Activated CD8-positive, alpha-beta memory T cell treated with anti-CD3 and anti-CD28 coated beads, Interleukin-2, amount 50 U/mL, for 24 hours (primary cell): ENCODE measurements around the gene NOL3.
"Not testable (repeated sequence)": the region's sequence is repeated elsewhere in the genome, so short reads cannot be mapped to it uniquely, and the experiment has no call there.

Experiments used
- DNase-seq: peaks from one replicate; pipeline ENCODE4 v3.0.0-alpha.2; 2020; ENCODE audit errors: extremely low read depth

NOL3 gene

DNA sequence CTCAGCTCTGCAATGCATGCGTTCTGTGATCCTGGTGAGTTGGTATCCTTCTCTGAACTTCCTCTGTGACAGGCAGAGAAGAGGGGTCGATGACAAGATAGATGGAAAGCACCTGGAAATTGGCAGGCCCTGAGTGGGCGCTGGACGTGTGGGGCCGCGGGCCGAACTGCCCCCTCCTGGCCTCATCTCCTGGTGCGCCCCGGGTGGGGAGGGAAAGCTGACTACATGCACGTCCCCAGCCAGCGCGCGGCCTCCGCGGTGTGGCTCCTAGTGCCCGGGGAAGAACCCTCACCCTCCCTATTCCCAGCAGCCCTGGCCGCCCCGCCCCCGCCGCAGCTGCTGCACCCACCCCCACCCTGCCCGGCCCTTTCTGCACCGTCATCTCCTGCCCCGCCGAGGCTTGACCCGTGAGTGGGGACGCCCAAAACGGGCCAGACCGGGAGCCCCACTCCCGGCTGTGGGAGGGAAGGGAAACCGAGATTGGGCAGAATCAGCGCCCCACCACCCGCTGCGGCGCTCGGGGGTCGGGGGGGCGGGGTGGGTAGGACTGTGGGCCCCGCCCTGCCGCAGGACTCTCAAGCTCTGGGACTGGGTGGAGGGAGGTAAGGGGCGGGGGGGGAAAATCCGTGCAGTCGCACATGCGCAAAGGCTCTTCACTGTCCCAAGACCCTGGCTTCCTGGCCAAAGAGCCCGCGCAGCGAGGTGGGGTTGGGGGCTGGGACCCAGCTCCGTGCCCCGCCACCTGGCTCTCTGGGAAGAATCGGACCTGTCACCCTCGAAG, at the start of gene NOL3:
Gene NOL3, plus strand, starts transcription at position 371 of the 781 bp plus-strand sequence.
- DNase-seq: no peak

DNA sequence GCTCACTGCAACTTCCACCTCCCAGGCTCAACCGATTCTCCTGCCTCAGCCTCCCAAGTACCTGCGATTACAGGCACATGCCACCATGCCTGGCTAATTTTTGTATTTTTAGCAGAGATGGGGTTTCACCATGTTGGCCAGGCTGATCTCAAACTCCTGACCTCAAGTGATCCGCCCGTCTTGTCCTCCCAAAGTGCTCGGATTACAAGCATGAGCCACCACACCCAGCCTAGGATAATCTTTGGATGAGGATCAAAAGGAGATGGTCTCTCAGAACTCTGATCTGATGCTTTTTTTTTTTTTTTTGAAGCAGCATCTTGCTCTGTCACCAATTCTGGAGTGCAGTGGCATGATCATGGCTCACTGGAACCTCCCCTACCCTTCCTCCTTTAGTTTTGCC, 47.5 kb upstream of the NOL3 start:
- DNase-seq: not testable (repeated sequence)

DNA sequence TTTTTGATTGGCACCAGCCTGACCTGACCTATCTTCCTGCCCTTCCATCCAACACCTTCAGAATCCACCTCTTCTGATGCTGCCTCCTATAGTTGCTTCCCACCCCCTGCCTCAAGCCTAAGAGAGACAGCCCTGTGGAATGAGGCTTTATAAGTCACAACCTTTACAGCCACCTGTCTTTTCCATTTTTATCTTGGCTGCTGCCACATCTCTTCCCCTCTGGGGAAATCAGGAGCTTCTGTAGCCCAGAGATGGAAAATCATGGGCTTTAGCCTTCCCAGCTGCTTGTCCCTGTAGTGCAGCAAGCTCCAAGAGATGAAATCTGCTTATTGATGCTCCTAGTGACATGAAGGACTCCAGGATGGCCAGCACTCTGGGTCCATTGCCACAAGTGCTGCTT, 41.9 kb upstream of the NOL3 start:
- DNase-seq: no peak

DNA sequence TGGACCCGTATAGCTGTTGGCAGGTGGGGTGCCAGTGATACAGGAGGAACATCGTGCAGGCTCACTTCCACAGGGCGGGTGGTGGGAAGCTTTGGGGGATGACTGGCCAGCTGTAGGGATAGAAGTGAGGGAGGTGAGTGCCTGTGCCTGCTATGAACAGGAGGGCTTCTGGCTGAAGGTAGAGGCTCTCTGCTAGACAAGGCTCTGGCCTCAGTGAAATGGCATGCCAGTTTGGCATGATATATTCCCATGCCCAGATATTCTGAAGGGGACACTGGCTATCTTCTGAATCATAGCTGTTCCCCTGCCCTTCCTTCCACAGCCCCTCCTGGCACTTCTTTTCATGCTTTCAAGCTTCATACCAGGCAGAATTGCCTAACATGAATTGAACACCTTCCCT, 41.5 kb upstream of the NOL3 start:
- DNase-seq: no peak

DNA sequence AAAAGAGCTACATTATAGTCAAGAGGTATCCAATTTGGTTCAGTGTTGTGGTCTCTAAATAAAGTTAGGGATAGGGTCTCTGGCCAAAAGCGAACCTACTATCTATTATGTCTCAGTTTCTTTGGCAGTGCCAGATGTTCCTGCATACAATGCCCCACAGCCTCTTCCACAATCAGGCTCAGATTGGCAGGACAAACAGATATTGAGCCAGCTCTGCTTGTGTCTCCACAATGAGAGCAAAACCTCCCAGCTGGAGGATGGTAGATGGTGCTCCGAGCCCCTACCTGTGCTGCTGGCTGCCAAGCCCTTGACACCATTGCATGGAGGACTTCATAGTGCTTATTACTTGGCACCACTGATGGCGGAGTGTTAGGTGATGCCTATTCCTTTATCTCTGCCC, 40.9 kb upstream of the NOL3 start:
- DNase-seq: no peak

DNA sequence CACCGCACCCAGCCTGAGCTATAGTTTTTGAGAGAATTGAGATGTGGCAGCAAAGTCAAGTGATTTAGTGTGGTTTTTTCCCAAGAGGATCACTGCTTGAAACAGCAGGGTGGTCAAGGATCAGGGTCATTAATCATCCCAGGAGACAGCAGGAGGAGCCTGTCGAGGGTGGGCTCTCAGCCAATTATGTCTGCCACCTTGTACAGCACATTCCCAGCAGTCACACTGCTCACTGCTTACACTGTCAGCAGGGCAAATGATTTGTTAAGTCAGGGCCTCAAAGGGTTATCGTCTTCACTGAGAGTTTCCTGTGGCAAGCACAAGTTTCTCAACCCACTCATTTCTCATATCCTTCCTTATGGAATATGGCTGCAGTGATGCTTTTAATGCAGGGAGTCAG, 32.7 kb upstream of the NOL3 start:
- no peak for DNase-seq

DNA sequence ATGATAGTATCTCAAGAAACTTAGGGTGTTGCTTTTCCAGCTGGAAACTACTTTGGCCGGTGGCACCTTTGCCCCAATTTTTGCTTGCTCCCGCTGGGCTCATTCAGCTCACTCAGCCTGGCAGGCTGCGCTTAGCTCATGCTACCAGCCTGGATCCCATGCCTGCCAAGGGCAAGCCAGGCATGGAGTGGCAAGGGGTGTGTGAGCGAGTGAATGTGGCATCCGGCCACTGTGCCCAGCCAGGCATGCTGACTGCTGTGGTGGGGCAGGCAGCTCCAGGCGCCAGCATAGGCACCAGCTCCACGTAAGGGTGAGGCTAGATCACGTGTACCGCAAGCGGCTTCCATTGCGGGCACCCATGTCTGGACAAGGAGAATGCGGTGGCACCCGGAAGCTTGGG, 28.9 kb upstream of the NOL3 start:
- DNase-seq: no peak

DNA sequence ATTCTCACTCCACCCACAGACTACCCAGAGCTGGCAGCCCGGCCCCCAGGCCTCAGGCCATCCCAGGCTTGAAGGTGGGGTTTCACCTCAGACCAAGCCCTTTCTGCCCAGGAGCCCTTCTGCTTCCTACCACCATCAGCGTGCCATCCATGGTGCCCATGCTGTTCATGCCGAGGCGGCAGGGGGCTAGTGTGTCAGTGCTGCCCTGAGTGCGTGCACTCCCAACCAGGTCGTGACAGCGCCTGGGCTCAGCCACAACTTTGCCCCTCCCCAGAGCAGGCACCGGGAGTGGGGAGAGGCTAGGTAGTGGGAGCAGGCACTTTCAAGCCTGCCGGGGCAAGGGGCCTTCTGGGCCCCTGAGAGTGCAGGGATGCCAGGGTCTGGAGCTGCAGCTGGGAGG, 28.0 kb upstream of the NOL3 start:
- DNase-seq: no peak

DNA sequence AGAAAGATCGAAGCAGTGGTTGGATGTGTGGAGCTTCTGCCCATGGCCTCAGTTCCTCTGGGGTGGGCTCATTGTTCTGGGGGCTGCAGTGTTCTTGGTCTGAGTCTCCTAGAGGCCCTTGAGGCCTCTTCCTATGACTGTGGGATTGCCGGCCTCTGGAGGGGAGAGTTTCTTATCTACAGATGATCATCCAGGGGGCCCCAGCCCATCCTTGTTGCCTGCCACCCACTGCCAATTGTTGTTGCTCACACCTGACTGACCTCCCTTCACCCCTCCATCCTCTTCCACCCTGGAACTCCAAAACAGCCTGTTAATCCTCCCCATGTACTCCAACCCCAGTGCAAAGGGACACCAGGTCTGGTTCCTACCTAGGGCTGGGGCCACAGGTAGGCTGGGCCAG, 25.4 kb upstream of the NOL3 start:
- DNase-seq: no peak

DNA sequence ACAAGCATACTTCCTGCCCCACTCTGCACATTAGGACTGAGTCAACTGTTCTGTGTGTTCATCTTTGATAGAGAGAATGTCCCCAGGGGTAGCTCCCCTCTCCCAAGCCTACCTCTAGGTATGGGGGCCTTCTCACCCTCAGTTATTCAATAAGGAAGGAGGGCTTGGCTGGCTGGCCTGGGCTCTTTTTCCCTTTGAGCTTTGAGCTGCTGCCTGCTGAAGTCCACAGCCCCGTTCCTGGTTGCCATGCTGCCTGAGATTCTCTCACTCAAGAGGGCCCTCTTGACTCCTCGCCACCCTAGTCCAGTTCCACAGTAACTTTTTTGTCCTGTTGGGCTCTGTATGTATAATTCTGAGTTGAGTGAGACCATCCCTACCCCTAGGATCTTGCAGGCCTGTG, 24.6 kb upstream of the NOL3 start:
- DNase-seq: no peak

DNA sequence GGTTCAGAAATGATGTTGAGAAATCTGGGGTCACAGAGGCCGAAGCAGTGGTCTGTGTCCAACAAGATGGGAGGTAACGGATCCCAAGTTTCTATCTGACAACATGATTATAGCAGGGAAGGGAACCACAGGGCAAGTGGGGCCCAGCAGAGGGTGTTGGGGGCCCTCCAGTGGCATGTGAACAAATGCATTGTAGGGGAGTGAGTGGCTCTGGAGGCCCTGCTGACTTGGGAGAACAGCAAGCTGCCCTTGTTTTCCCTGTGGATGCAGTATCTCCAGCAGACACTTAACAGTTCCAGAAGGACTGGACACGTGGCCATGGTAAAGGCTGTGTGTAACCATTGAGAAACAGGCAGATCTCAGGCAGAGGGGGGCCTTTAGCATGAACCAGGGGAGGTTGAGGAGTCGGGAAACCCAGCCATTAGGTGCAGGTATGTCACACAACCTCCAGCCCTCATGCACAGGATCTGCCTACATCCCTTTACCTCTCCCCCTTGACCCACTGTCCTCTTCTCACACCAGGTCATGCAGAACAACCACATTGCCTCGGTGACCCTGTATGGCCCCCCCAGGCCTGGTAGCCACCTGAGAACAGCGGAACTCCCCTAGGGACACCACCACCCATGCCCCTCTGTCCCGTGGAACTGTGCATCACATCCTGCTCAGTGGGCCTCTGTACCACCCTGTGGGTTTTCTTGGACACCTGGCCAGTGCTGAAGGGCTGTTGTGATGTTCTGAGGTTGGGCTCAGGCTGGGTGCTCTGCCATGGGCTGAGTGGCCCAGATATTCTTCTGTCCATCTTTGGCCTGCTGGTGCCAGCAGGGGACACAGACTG, 23.6 kb upstream of the NOL3 start:
- DNase-seq: no peak

DNA sequence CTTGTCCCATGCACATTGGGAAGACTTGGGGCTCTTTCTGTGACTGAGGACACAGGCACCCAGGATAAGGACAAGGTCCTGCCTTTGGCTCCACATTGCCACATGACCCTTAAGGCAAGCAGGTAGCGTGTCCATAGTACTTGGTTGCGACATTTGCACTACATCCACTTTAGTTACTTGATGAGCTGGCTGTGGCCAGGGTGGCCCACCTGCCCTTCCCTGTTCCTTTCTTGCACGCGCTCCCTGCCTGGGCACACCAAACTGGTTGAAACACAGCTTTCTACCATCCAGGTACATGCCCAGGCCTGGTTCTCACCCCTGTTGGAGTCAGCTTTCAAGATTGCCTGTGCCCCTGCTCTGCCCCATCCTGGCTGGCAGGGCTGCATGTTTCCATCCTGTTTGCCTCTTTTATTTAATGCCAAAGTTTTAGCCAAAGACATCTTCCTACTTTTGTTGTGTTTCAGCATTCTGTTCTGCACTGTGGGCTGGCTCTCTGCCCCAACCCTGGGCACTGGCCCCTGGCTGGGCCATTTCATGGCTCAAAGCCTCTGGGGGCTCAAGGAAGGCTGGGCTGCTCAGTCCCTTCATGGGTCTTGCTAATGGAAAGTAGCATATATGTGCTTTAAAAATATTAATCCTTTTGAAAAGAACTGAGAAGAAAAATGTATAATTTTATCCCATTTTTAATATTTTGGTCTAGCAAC, 22.7 kb upstream of the NOL3 start:
- DNase-seq: no peak

DNA sequence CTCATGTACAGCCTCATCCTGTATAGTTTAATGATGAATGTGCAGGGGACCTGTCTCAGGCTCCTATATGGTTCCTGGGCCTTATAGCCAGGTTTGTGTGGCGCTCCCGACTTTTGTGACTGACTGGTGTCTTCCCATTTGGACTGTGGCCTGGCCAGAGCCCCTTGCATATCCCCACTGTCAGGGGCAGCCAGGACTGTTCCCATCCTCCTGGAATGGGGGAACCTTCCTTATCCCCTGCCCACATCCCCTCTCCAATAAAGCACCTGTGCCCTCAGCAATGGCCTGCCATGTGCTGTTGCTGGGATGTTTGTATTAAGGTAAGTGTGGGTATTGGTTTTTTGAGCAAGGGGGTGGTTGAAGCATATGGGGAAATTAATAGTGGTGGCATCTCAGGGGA, 22.1 kb upstream of the NOL3 start:
- DNase-seq: no peak

DNA sequence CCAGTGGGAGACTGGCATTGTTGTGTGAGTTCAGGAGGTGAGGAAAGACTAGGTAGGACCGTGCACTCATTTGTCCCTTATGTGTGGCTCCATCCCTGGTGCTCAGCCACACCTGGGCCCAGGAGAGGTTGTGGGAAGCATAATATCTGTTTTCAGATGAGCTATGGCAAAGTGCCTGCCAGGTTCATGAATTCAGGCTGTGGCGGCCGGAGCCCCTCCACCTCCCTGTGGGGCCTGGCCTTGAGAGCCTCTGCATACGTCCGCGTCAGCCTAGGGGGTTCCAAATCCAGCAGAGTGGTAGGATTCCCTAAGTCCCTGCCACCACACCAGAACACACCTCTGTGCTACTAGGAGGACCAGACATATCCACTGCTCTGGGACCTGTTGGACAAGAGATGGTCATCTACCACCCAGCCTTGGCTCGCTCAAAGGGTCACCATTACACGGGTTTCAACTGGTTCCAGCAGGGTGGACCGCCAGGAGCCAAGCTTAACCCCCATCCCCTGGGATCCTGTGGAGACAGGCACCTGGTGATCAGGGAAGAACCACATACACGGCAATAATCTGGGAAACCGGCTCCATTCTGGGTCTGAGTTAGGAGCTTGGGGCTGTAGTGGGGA, 21.6 kb upstream of the NOL3 start:
- no peak for DNase-seq

DNA sequence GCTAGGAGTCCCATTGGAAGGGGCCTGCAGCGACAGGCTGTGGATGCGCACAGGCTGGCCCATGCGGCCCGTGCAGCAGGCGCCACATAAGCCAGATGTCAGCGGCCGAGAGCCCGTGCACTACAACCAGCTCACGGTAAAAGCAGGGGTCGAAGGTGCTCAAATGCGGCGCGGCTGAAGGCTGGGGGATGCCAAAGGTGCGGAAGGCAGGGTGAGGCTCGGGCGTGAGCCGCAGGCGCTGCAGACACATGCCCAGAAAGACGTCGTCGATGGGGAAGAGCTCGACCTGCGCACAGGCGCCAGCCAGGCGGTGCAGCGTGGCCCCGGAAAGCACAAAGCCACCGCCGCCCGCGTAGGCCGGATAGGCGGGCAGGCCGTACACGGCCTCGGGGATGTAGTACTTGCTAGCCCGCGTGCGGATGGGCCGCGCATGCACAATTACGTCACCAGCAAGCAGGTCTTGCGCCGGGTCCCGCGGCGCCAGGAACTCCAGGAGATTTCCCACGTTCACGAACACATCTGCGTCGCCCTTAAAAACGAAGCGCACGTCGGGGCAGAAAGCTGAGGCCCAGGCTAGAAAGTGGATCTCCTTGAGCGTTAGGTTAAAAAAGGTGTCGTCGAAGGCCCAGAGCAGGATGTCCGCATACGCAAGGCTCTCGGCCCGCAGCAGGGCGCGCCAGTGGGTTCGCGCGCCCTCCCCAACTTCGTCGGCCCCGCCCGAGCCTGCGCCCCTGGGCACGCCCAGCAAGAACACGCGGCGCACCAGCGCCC, 20.9 kb upstream of the NOL3 start:
- DNase-seq: no peak

DNA sequence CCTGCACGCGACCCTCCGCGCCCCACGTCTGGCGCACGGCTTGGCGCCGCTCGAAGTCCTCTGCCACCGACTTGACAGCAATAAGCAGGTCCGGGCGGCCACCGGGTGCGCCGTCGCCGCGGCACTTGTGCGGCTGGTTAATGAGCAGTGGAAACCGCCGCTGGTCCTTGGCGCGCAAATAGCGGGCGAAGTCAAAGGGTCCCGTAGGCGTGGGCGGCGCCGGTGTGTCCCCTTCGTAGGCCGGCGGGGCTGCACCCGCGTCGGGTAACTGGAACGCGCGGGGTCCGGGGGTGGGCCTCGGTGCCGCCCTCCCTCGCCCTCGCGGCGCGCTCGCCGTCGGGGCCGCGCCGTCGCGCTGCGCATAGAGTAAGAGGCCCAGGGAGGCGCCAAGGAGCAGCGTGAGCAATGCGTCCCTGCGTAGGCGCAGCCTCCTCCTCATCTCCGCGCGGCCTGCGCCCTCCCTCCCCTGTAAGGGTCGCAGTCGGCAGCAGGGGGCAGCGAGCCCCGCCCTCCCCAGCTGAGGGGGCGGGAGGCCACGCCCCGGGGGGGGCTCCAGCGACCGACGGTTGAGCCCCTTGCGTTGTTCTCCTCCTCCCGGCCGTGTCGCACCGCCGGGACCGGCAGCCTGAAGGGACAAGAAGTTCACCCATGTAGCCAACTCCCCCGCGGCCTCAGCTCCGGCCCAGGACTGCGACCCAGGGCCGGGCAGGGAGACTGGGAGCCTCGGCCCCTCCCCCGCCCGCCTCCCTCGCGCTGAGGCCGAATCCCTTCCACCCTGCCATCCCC, 20.1 kb upstream of the NOL3 start:
- no peak for DNase-seq

DNA sequence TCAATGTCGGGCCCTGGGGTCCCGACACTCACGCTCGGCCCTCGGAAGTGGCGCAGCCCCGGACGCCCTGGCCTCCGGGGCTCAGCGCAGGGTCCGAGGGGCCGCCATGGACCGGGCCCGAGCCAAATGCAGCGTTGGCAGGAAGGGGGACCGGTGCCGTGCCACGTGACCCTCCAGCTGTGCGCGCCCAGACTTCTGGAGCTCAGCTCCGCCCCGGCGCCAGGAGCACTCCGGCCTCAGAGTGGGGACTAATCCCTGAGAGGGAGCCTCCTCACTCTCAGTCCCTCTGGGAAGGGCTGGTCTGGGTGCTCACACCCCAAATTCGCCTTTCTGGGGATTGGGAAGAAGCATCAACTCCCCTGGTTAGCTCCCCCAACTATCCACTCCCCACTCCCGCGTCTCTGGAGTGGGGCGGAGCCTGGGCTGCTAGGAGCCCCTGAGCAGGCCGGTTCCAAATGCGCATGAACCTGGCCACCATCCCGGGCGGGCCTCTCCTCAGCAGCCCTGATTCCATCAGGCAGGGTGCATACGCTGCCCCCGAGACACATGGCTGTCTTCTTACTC, 19.4 kb upstream of the NOL3 start, which contains the start of gene B3GNT9:
Gene B3GNT9, minus strand, starts transcription at position 166 of the 564 bp plus-strand sequence. CDS start 513 bp downstream, outside the sequence.
- no peak for DNase-seq

DNA sequence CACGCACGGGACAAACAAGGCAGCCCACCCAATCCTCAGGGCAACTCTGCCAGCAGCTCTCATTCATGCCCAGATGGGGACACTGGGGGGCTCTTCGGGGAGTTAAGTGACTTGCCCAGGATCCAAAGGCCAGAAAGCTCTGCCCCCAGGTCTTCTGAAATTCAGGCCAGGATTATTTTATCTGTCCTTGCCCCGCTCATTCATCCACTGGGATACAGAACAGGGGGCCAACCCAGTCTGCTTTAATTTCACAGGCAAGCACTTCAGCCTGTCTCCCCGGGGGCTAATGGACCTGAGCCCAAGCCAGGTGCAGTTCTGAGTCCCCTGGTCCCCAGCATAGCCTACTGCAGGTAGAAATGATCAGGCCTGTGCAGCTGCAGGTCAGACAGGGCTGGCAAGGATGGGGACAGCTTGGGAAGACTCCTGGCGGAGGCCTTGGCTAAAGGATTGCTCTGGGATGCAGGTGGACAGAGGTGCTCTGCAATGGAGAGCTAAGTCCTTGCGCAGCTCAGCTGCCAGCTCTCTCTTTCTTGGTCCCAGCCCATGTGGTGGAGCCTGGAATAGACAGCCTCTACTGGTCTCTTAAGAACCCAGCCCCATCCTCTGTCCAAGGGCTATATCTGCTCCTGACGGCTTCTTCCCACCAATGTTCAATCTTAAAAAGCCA, 18.8 kb upstream of the NOL3 start:
- no peak for DNase-seq

DNA sequence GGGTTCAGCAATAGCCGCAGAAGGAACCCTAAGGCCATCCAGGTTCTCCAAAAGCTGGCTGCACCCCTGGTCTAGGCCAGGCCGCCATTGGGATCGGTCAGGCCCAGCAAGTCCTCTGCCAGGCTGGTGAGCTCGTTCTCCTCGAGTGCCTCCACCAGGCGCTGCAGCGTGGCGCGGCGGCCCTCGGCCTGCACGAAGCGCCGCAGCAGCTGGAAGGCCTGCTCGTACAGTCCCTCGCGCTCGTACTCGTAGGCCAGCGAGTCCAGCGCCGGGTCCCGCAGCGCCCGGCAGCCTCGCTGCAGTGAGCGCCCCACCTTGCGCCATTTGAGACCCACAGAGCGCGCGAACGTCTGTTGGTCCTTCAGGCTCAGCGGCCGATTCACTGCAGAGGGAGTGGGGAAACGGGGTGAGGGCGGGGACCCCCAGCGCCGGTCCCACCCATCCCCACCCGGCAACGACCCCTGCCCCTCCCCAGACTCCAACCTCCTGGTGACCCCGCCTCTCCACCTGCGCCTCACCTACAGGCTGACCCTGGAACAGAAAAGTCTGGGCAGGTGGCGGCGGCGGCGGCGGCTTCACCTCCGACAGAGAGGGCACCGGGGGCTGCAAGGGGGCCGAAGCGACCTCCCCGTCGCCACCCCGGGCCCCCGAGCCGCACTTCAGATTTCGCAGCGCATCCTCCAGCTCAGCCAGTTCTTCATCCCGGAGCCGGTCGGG, 15.6 kb upstream of the NOL3 start:
- no peak for DNase-seq
